Left ventricle myocardium inferior (tissue), 1 donor: ENCODE measurements around the gene MPG. TPM values are rescaled to one million over a fixed set of nuclear protein-coding genes. Genes with fewer than 3 reads are reported as not detected.
A peak's percentile ranks its signal among the peaks of the same experiment; 100 is the strongest.

Experiments
- DNase-seq: peaks from one replicate; pipeline ENCODE4 v3.0.0-alpha.2; 2020
- H3K27ac ChIP-seq: fragments of 200-600 bp; replicated peaks from 2 replicates; pipeline ENCODE4 v1.8.0; 2021
- H3K27me3 ChIP-seq: fragments of 200-600 bp; 2 replicates; pipeline ENCODE4 v1.8.0; 2021; ENCODE audit warnings: low read depth
- H3K36me3 ChIP-seq: fragments of 200-600 bp; 2 replicates; pipeline ENCODE4 v1.8.0; 2021
- H3K4me1 ChIP-seq: fragments of 200-600 bp; 2 replicates; pipeline ENCODE4 v1.8.0; 2021
- H3K4me3 ChIP-seq: fragments of 200-600 bp; 2 replicates; pipeline ENCODE4 v1.8.0; 2021; ENCODE audit warnings: mild to moderate bottlenecking, moderate library complexity
- H3K9me3 ChIP-seq: fragments of 200-600 bp; replicated peaks from 2 replicates; pipeline ENCODE4 v1.8.0; 2021
- CTCF ChIP-seq: fragments of 200-600 bp; IDR thresholded peaks from 2 replicates; pipeline ENCODE4 v1.8.0; 2021; ENCODE audit warnings: antibody characterized with exemption, mild to moderate bottlenecking, borderline replicate concordance
- intact Hi-C: fragments of 100-400 bp; cut with micrococcal nuclease; formaldehyde crosslinking; loops from one replicate; pipeline ENCODE4 v1.11.0; 2022
- total RNA-seq: library from RNA; stranded (reverse); fragmentation: NEBNext Ultra II Directional; extraction: Animal tissue kit (Norgen Biotek cat#: 25700); gene quantifications from one replicate; pipeline ENCODE4 v1.2.1, GENCODE V29; 2021
- donor health status: DM: no; HTN: yes; CAD: no; lungs with severe emphysema.

Gene MPG
- total RNA-seq, 1 donor from 2014 or later = 44.5 TPM

- Histone ChIP-seq H3K4me1 (peaks cover 33% of the 10 kb centered on the region), H3K9me3 (no peaks in the 10 kb centered on the region), H3K27me3 (no peaks in the 10 kb centered on the region), H3K36me3 (peaks cover 31% of the 10 kb centered on the region), H3K27ac (no peak overlapping the region), H3K4me3 (no peak overlapping the region)
- intact Hi-C loops = no loop called here
- TF ChIP-seq CTCF = peak; percentile 88
- no peak for DNase-seq
These were observed 28.7 kb downstream of the MPG start for GRCh38 chr16:106623-107324.

- no peak for DNase-seq
- Histone ChIP-seq H3K27ac (no peak overlapping the region), H3K4me3 (no peak overlapping the region), H3K27me3 (no peaks in the 10 kb centered on the region), H3K4me1 (peaks cover 6% of the 10 kb centered on the region), H3K9me3 (no peaks in the 10 kb centered on the region), H3K36me3 (peaks cover 57% of the 10 kb centered on the region)
- TF ChIP-seq CTCF = no peak
- intact Hi-C loops = no loop called here
These were observed 34.3 kb downstream of the MPG start for GRCh38 chr16:112153-112840.

- H3K9me3 ChIP-seq = no peaks in the 10 kb centered on the region
- no peaks in the 10 kb centered on the region for H3K27me3 ChIP-seq
- no peak overlapping the region for H3K4me3 ChIP-seq
- no peak overlapping the region for H3K27ac ChIP-seq
- intact Hi-C loops = no loop called here
- peaks cover 11% of the 10 kb centered on the region for H3K4me1 ChIP-seq
- no peak for TF ChIP-seq CTCF
- DNase-seq = no peak
- H3K36me3 ChIP-seq = peaks cover 55% of the 10 kb centered on the region
These were observed 36.3 kb downstream of the MPG start for GRCh38 chr16:114327-114726.

GRCh38 chr16:116015-116414 lies 38.0 kb downstream of the MPG start:
- intact Hi-C loops = no loop called here
- DNase-seq = no peak
- no peaks in the 10 kb centered on the region for H3K27me3 ChIP-seq
- H3K9me3 ChIP-seq = no peaks in the 10 kb centered on the region
- no peak for TF ChIP-seq CTCF
- H3K4me3 ChIP-seq = no peak overlapping the region
- peaks cover 11% of the 10 kb centered on the region for H3K4me1 ChIP-seq
- peaks cover 38% of the 10 kb centered on the region for H3K36me3 ChIP-seq
- no peak overlapping the region for H3K27ac ChIP-seq

- no peak overlapping the region for H3K4me3 ChIP-seq
- peaks cover 23% of the 10 kb centered on the region for H3K36me3 ChIP-seq
- no peak overlapping the region for H3K27ac ChIP-seq
- intact Hi-C loops = no loop called here
- H3K9me3 ChIP-seq = no peaks in the 10 kb centered on the region
- H3K27me3 ChIP-seq = no peaks in the 10 kb centered on the region
- DNase-seq = peak; percentile 45
- H3K4me1 ChIP-seq = peaks cover 11% of the 10 kb centered on the region
- peak; percentile 76 for TF ChIP-seq CTCF
These were observed 39.6 kb downstream of the MPG start for GRCh38 chr16:117379-118365.
